OCI-LY1 (cell line): Measurements from ENCODE around the gene MRPL19.

ENCODE experiments used
- H2AFZ ChIP-seq: fragments of 200-600 bp; sonication (generic), shearing (Covaris generic); 2 replicates; pipeline ENCODE4 v1.6.0; 2014; ENCODE audit warnings: antibody characterized with exemption, mild to moderate bottlenecking, low read length
- H3F3A ChIP-seq: fragments of 200-600 bp; sonication (generic), shearing (Covaris generic); 2 replicates; pipeline ENCODE4 v1.6.0; 2014; ENCODE audit warnings: mild to moderate bottlenecking, antibody characterized with exemption, low read length, moderate library complexity; ENCODE audit not compliant: insufficient read depth
- H3K27ac ChIP-seq: fragments of 200-600 bp; sonication (generic); 2 replicates; pipeline ENCODE4 v1.5.1; 2014; ENCODE audit warnings: low read length, mixed run types, mild to moderate bottlenecking, low read depth; ENCODE audit not compliant: poor library complexity, severe bottlenecking
- H3K27me3 ChIP-seq: fragments of 200-600 bp; sonication (generic); 2 replicates; pipeline ENCODE4 v1.6.0; 2014; ENCODE audit warnings: antibody characterized with exemption, mild to moderate bottlenecking, low read length, moderate library complexity; ENCODE audit not compliant: insufficient read depth
- H3K36me3 ChIP-seq: fragments of 200-600 bp; sonication (generic); 2 replicates; pipeline ENCODE4 v1.6.1; 2014; ENCODE audit warnings: mild to moderate bottlenecking, antibody characterized with exemption, low read length, moderate library complexity, mixed read lengths; ENCODE audit not compliant: insufficient read depth
- H3K4me1 ChIP-seq: fragments of 200-600 bp; sonication (generic); 2 replicates; pipeline ENCODE4 v1.5.1; 2014; ENCODE audit warnings: mild to moderate bottlenecking, low read length, moderate library complexity; ENCODE audit not compliant: insufficient read depth, severe bottlenecking
- H3K4me2 ChIP-seq: fragments of 200-600 bp; sonication (generic), shearing (Covaris generic); 2 replicates; pipeline ENCODE4 v1.6.1; 2014; ENCODE audit warnings: low read length
- H3K4me3 ChIP-seq: fragments of 200-600 bp; sonication (generic); 2 replicates; pipeline ENCODE4 v1.5.1; 2014; ENCODE audit warnings: low read length, low read depth, mild to moderate bottlenecking, mixed read lengths; ENCODE audit not compliant: poor library complexity, severe bottlenecking
- H3K79me2 ChIP-seq: fragments of 200-600 bp; shearing (Covaris generic); 2 replicates; pipeline ENCODE4 v1.6.1; 2016; ENCODE audit warnings: mixed run types, low read length, mixed read lengths; ENCODE audit not compliant: insufficient read depth
- H3K9ac ChIP-seq: fragments of 200-600 bp; sonication (generic), shearing (Covaris generic); 2 replicates; pipeline ENCODE4 v1.6.1; 2014; ENCODE audit warnings: mild to moderate bottlenecking, low read length, mixed read lengths
- H3K9me2 ChIP-seq: fragments of 200-600 bp; sonication (generic), shearing (Covaris generic); 2 replicates; pipeline ENCODE4 v1.6.1; 2014; ENCODE audit warnings: low read depth, mild to moderate bottlenecking, low read length, mixed read lengths
- H3K9me3 ChIP-seq: fragments of 200-600 bp; shearing (Covaris generic); 2 replicates; pipeline ENCODE4 v1.6.1; 2014; ENCODE audit warnings: low read length, mixed read lengths
- H4K20me1 ChIP-seq: fragments of 200-600 bp; sonication (generic), shearing (Covaris generic); 2 replicates; pipeline ENCODE4 v1.6.0; 2016; ENCODE audit warnings: mild to moderate bottlenecking, low read length; ENCODE audit not compliant: insufficient read depth
- CTCF ChIP-seq: fragments of 200-600 bp; sonication (generic), shearing (Covaris generic); IDR thresholded peaks from 2 replicates; pipeline ENCODE4 v1.5.1; 2017; ENCODE audit warnings: mild to moderate bottlenecking, antibody characterized with exemption, low read length, moderate library complexity, mixed read lengths
- EZH2 ChIP-seq: fragments of 200-600 bp; sonication (generic), shearing (Covaris generic); IDR thresholded peaks from 2 replicates; pipeline ENCODE4 v1.8.0; 2017; ENCODE audit warnings: borderline replicate concordance, mixed run types, mild to moderate bottlenecking, antibody characterized with exemption, low read length, moderate library complexity, mixed read lengths

Gene MRPL19

GRCh38 chr2:75640621-75641121, 5.9 kb upstream of the MRPL19 start:
- Histone ChIP-seq H2AFZ (no peak overlapping the region), H3K4me1 (no peaks in the 10 kb centered on the region), H3K9me2 (no peaks in the 10 kb centered on the region), H3K27me3 (no peaks in the 10 kb centered on the region), H3F3A (no peaks in the 10 kb centered on the region), H3K9me3 (no peaks in the 10 kb centered on the region), H3K4me3 (no peak overlapping the region), H4K20me1 (no peaks in the 10 kb centered on the region), H3K9ac (no peak overlapping the region), H3K4me2 (no peak overlapping the region), H3K79me2 (no peaks in the 10 kb centered on the region), H3K27ac (no peak overlapping the region), H3K36me3 (no peaks in the 10 kb centered on the region)
- no peak for TF ChIP-seq EZH2
- peak; percentile 96 for TF ChIP-seq CTCF

GRCh38 chr2:75641587-75641986, 5.0 kb upstream of the MRPL19 start:
- Histone ChIP-seq H3K27me3 (no peaks in the 10 kb centered on the region), H3K9me3 (no peaks in the 10 kb centered on the region), H3K9me2 (no peaks in the 10 kb centered on the region), H2AFZ (no peak overlapping the region), H3K9ac (no peak overlapping the region), H3K4me2 (no peak overlapping the region), H3K27ac (no peak overlapping the region), H3K4me1 (peaks cover 6% of the 10 kb centered on the region), H3K36me3 (no peaks in the 10 kb centered on the region), H3K4me3 (no peak overlapping the region), H3K79me2 (no peaks in the 10 kb centered on the region), H4K20me1 (no peaks in the 10 kb centered on the region), H3F3A (no peaks in the 10 kb centered on the region)
- TF ChIP-seq EZH2 (no peak), CTCF (no peak)

- Histone ChIP-seq H3K4me3 (no peak overlapping the region), H3K36me3 (peaks cover 8% of the 10 kb centered on the region; the same call in 1 of the 2 replicates), H3K4me1 (peaks cover 17% of the 10 kb centered on the region), H3K79me2 (peaks cover 12% of the 10 kb centered on the region), H2AFZ (no peak overlapping the region), H3K9ac (no peak overlapping the region), H4K20me1 (no peaks in the 10 kb centered on the region), H3K9me3 (no peaks in the 10 kb centered on the region), H3K4me2 (no peak overlapping the region), H3K27me3 (no peaks in the 10 kb centered on the region), H3K27ac (no peak overlapping the region), H3K9me2 (no peaks in the 10 kb centered on the region), H3F3A (no peaks in the 10 kb centered on the region)
- no peak for TF ChIP-seq CTCF
- TF ChIP-seq EZH2 = no peak
These were observed 2.6 kb upstream of the MRPL19 start for GRCh38 chr2:75643980-75644379.
